SK-N-SH (cell line): ENCODE measurements around the gene HEBP1.

ENCODE experiments used
- ELF1 ChIP-seq: IDR thresholded peaks from 2 replicates; pipeline ENCODE4 v1.4.0; 2012
- NRF1 ChIP-seq: IDR thresholded peaks from 2 replicates; pipeline ENCODE4 v1.6.1; 2012; ENCODE audit warnings: low read depth, mild to moderate bottlenecking, low read length
- POLR2AphosphoS5 ChIP-seq: IDR thresholded peaks from 2 replicates; pipeline ENCODE4 v1.6.1; 2012; ENCODE audit warnings: low read depth, low read length
- USF2 ChIP-seq: fragments of 150-350 bp; IDR thresholded peaks from 2 replicates; pipeline ENCODE4 v1.6.1; 2017; ENCODE audit warnings: antibody characterized with exemption, low read length, low read depth, borderline replicate concordance

DNA sequence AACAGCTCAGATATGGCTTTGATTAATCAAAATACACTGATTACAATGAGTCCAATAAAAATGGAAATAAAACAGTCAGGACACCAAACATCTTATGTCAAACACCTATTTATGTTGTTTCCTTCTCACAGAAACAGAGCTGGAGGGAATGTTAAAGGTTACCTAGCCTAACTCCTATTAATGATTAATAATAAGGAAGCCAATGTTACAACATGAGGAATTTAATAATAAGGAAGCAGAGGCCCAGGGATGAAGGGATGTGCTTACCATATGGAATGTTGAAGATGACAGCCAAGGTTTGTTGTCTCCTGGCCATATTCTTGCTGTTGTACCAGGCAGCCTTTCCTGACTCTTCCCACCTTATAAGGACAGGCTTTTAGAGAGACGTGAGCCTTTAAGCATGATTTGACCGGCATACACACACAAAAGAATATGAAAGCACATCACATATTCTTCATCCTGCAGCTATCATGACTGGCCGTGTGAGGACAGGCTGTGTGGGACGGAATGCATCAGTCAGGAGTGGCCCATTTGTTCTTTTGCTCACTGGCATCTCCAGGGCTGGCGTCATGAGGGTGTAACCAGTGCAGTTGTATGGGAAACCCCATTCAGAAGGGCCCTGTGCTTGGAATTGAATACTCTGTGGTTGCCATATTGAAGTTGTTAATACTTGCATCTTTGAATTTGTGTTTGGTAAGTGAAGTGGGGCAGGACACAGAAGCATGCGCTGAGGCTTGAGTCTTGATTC lies 45.0 kb downstream of the HEBP1 start:
- TF ChIP-seq ELF1 (no peak), USF2 (no peak), POLR2AphosphoS5 (no peak), NRF1 (no peak)
